ENCODE measurements around the gene GAB3. TPM values are rescaled to one million over a fixed set of nuclear protein-coding genes. Genes with fewer than 3 reads are reported as not detected.

GAB3 gene
- total and polyA plus RNA-seq, 7 donors: 0.46 to 5.5 (median 2.5) TPM

DNA sequence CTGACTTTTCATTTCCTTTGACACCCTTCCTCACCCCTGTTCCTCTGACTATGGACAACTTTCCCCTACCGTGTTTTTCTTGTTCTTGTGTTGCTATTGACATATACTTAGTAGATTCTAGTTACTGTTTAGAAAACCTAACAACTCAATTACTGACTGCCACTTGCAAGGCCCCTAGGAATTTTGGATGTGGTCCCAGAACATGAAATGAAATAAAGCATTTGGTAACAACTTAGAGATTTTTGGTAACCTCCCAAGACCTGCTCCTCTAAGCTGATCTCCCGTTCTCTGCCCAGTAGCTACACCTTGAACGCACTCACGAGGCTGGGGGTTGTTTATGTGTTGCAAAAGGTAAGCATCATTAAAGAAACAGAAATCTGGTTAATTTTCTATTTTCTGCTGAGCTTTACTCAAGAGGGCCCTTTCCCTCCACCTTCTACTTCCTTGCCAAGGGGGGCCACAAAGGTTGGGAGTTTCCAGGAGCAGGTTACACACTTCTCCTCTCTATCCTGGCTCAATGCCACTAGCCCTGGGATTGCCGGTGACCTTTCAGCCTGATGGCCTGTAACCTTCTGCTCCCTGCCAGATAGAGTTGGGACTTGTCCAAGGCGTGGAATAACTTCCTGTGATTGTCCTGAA lies 20.5 kb downstream of the GAB3 start:
- no peak for TF ChIP-seq EP300 (IDR thresholded peaks at IDR 0.05)
- TF ChIP-seq, protein P1, sequence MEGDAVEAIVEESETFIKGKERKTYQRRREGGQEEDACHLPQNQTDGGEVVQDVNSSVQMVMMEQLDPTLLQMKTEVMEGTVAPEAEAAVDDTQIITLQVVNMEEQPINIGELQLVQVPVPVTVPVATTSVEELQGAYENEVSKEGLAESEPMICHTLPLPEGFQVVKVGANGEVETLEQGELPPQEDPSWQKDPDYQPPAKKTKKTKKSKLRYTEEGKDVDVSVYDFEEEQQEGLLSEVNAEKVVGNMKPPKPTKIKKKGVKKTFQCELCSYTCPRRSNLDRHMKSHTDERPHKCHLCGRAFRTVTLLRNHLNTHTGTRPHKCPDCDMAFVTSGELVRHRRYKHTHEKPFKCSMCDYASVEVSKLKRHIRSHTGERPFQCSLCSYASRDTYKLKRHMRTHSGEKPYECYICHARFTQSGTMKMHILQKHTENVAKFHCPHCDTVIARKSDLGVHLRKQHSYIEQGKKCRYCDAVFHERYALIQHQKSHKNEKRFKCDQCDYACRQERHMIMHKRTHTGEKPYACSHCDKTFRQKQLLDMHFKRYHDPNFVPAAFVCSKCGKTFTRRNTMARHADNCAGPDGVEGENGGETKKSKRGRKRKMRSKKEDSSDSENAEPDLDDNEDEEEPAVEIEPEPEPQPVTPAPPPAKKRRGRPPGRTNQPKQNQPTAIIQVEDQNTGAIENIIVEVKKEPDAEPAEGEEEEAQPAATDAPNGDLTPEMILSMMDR (IDR thresholded peaks at IDR 0.05): no peak
- TF ChIP-seq POLR2AphosphoS5 (IDR thresholded peaks at IDR 0.05): peak in 1 of 4 donors; percentile 37
- WGBS, 2 donors: 31 to 48% methylated on average over 6 of the region's 6 CpGs
- Histone ChIP-seq H3K4me1 (peaks cover 0 to 87% (median 81%) of the 10 kb centered on the region in 4 donors), H3K9me3 (no peaks in the 10 kb centered on the region), H3K27me3 (no peaks in the 10 kb centered on the region), H3K27ac (peak overlapping the region; percentile 70 to 83 (median 80)), H3K4me3 (no peak overlapping the region), H3K36me3 (no peaks in the 10 kb centered on the region)
- intact Hi-C loops (cut with DNase I): no loop called here
- DNase-seq: no peak

DNA sequence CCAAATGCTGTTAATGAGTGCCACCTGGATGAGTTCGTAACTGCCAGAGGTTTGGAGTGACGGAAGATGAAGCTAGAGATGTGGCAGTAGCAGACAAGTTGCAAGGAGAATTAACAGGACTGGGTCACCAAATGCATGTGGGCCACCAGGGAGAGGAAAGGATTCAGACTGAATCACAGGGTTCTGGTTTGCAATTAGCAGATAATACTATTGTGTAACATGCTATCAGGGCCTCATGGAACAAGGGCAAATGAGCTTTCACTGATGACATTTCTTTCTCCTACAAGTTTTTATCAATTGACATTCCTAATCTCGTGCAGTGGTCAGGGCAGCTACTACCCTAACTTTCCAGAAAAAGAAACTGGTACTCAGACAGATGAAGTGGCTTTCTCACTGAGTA lies 21.4 kb downstream of the GAB3 start:
- peaks cover 0 to 79% (median 73%) of the 10 kb centered on the region in 4 donors for H3K4me1 ChIP-seq
- intact Hi-C loops (cut with DNase I): no loop called here
- 90 to 92% methylated on average over 3 of the region's 3 CpGs for WGBS, 2 donors

DNA sequence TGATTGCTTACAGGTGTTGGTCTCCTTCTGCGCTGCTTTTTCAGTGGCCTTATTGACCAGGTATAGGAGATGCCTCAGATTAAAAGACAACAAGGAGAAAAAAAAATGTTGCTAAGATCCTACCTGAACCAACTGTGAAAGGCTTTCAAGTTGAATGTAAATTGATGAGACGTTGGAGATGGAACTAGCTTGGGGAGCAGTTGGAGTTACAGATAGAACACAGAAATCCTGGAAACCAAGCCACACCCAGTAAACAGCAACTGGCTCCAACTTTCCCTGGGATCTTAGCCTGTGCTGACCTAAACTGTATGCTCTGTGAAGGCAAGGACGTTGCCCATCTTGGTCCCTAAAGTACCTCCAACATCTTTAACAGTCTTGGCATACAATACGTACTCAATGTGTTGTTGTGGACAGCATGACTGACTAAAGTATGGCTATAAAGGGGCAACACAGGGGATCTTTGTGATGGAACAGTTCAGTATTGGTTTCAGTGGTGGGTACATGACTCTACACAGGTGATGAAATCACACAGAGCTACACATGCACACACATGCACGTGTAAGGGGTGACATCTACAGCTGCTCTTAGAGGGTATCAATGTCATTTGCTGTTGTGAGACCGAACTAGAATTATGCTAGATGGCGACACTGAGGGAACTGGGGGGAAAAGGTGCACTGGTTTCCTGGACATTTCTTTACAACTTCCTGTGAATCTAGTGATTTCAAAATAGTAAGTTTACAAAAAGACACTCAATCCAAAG lies 22.3 kb downstream of the GAB3 start:
- Histone ChIP-seq H3K27ac (peak overlapping the region; percentile 70 to 83 (median 80)), H3K36me3 (no peaks in the 10 kb centered on the region), H3K4me1 (peaks cover 0 to 71% (median 65%) of the 10 kb centered on the region in 4 donors), H3K4me3 (no peak overlapping the region), H3K27me3 (no peaks in the 10 kb centered on the region), H3K9me3 (no peaks in the 10 kb centered on the region)
- intact Hi-C loops (cut with DNase I): no loop called here
- DNase-seq: no peak
- 73 to 82% methylated on average over 7 of the region's 7 CpGs for WGBS, 2 donors
- TF ChIP-seq, protein P1 (IDR thresholded peaks at IDR 0.05): no peak
- no peak for TF ChIP-seq POLR2A (IDR thresholded peaks at IDR 0.05)
- TF ChIP-seq EP300 (IDR thresholded peaks at IDR 0.05): no peak
- TF ChIP-seq POLR2AphosphoS5 (IDR thresholded peaks at IDR 0.05): no peak

More for the DNA sequence above, 21.4 kb downstream of the GAB3 start:
- H3K4me3 ChIP-seq: no peak overlapping the region
- no peaks in the 10 kb centered on the region for H3K27me3 ChIP-seq
- no peaks in the 10 kb centered on the region for H3K36me3 ChIP-seq
- H3K27ac ChIP-seq: peak overlapping the region; percentile 70 to 83 (median 80)
- TF ChIP-seq POLR2A (IDR thresholded peaks at IDR 0.05) (no peak), EP300 (IDR thresholded peaks at IDR 0.05) (no peak), POLR2AphosphoS5 (IDR thresholded peaks at IDR 0.05) (no peak)
- TF ChIP-seq, protein P1 (IDR thresholded peaks at IDR 0.05): no peak
- no peak for DNase-seq
- no peaks in the 10 kb centered on the region for H3K9me3 ChIP-seq

DNA sequence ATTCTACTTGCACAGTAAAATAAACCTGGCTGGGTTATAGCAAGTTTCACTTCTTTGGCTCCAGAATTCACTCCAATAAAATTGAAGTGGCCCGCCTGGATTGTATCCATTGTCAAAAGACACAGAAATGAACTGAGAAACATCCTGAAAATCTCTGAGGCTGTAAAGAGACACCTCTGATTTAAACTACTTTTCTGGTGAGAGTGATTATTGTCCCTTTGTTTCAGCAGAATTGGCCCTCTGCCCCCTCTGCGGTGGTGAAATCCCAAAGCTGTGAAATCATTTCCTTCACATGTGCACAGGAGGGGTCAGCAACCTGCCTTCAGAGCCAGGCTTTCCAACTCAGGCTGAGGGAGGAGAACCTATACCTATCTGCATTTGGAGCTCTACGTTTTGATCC lies 23.0 kb downstream of the GAB3 start:
- peak; percentile 20 to 85 (median 72) for TF ChIP-seq POLR2AphosphoS5 (IDR thresholded peaks at IDR 0.05)
- no peak for TF ChIP-seq POLR2A (IDR thresholded peaks at IDR 0.05)
- TF ChIP-seq EP300 (IDR thresholded peaks at IDR 0.05): peak in 2 of 4 donors; percentile 16 to 56
- TF ChIP-seq, protein P1 (IDR thresholded peaks at IDR 0.05): no peak
- DNase-seq: peak; percentile 88
- Histone ChIP-seq H3K4me3 (no peak overlapping the region), H3K4me1 (peaks cover 0 to 66% (median 60%) of the 10 kb centered on the region in 4 donors), H3K27me3 (no peaks in the 10 kb centered on the region), H3K27ac (peak overlapping the region; percentile 70 to 83 (median 80)), H3K36me3 (no peaks in the 10 kb centered on the region), H3K9me3 (no peaks in the 10 kb centered on the region)
- intact Hi-C loops (cut with DNase I): loop anchor here (2.0 kb wide), 1 partner anchor 71 kb away; no protein-coding TSS in a partner anchor
- WGBS, 2 donors: 51 to 75% methylated on average over 3 of the region's 3 CpGs

Measured in sigmoid colon (tissue), 7 donors.